Nucleus accumbens (tissue), 56 donors: ENCODE results near the gene CCDC33.

Experiments
- DNase-seq, 56 donors: peaks; one replicate each; lab custom pipeline; 2025; lab: John Stamatoyannopoulos, UW

CCDC33 gene

GRCh38 chr15:74305687-74306086 lies 69.6 kb downstream of the CCDC33 start:
- DNase-seq: no peak

- DNase-seq: no peak
These were observed 70.7 kb downstream of the CCDC33 start for GRCh38 chr15:74306781-74307217.

- DNase-seq: peak in 39 of 56 donors; percentile 1 to 70 (median 23)
These were observed 72.0 kb downstream of the CCDC33 start for GRCh38 chr15:74307827-74308811.

- DNase-seq: no peak
These were observed 75.8 kb downstream of the CCDC33 start for GRCh38 chr15:74311734-74312444.

- DNase-seq: peak in 3 of 56 donors; percentile 3 to 12 (median 9)
These were observed 76.4 kb downstream of the CCDC33 start for GRCh38 chr15:74312445-74313007.

- no peak for DNase-seq
These were observed 77.8 kb downstream of the CCDC33 start for GRCh38 chr15:74313889-74314288.

- DNase-seq: no peak
These were observed 78.8 kb downstream of the CCDC33 start for GRCh38 chr15:74314795-74315438.

- DNase-seq: no peak
These were observed 79.5 kb downstream of the CCDC33 start for GRCh38 chr15:74315626-74316025.

GRCh38 chr15:74316141-74316540 lies 80.0 kb downstream of the CCDC33 start:
- DNase-seq: no peak

- no peak for DNase-seq
These were observed 81.8 kb downstream of the CCDC33 start for GRCh38 chr15:74317820-74318375.

- peak in 17 of 56 donors; percentile 3 to 31 (median 13) for DNase-seq
These were observed 82.4 kb downstream of the CCDC33 start for GRCh38 chr15:74318376-74319137.

GRCh38 chr15:74319138-74319460 lies 83.0 kb downstream of the CCDC33 start:
- DNase-seq: no peak

GRCh38 chr15:74319596-74320351 lies 83.6 kb downstream of the CCDC33 start:
- no peak for DNase-seq

- DNase-seq: peak in 23 of 56 donors; percentile 2 to 54 (median 12)
These were observed 84.5 kb downstream of the CCDC33 start for GRCh38 chr15:74320352-74321247.

- peak in 44 of 56 donors; percentile 1 to 61 (median 18) for DNase-seq
These were observed 86.5 kb downstream of the CCDC33 start for GRCh38 chr15:74322558-74323180.

- no peak for DNase-seq
These were observed 88.6 kb downstream of the CCDC33 start for GRCh38 chr15:74324714-74325113.

GRCh38 chr15:74326746-74327145 lies 90.6 kb downstream of the CCDC33 start:
- DNase-seq: no peak
